Right kidney (tissue), 1 donor: Measurements from ENCODE around the gene GPR107.

Experiments used
- DNase-seq: peaks from one replicate; pipeline ENCODE4 v3.0.0-alpha.2; 2016

Gene GPR107

GRCh38 chr9:130137081-130137640, 83.5 kb downstream of the GPR107 start:
- no peak for DNase-seq

DNA sequence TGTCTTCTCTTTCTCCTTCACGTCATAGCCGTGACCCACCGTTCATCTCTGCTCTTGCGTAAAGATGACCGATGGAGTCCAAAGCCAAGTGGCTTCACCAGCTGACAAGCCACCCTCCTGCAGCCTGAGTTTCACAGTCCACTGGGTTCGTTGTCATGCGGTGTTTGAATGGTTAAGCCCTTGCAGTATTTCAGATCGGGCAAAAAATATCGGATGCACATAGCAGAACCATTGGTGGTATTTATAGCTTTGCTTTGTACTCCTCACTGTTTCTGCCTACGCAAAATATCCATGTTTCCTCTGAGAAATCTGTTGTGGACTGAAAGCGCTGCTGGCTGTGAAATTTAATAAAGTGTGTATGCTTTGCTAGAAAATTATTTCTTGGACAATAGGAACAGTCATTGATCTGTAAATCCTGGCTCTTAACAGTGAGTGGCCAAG, 84.0 kb downstream of the GPR107 start:
- DNase-seq, result no peak

DNA sequence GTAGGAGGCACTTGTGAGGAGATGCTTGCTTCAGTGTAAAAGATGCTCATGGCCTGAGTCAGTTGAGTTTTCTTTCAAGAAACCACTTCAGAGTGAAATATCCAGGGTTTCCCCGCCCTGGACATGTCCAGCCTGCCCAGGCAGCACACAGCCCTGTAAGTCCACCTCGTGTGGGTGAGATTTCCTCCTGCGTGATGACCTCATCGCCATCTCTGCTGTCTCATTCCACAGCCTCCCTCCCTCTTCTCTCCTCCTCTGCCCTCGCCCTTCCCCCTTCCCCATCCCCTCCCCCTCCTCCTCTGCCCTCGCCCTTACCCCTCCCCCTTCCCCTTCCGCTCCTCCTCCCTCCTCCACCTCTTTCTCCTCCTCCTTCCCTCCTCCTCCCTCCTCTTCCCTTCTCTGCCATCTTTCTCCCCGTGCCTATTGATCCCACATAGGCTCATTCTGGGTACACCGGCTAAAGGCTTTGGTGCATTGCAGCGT, 84.5 kb downstream of the GPR107 start:
- DNase-seq, result no peak

- no peak for DNase-seq
Observed at GRCh38 chr9:130138791-130139190, 85.1 kb downstream of the GPR107 start.

DNA sequence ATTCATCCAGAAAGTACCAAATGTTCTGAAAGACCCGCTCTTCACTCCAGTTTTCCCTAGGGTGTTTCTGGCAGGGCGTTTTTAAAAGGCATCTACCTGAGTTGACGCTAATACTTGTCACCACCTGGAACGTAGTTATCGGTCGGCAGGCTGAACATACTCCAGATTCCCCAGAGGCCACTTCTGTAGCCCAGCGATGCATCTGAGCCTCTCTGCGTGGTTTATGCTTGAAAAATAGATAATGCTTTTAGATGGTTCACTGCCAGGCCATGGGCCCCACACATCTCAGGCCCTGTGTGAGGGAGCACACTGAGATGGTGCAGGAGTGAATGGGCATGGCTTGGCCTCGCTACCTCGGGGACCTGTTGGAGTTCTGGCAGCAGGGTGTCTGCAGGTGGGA, 85.5 kb downstream of the GPR107 start:
- DNase-seq, result no peak

DNA sequence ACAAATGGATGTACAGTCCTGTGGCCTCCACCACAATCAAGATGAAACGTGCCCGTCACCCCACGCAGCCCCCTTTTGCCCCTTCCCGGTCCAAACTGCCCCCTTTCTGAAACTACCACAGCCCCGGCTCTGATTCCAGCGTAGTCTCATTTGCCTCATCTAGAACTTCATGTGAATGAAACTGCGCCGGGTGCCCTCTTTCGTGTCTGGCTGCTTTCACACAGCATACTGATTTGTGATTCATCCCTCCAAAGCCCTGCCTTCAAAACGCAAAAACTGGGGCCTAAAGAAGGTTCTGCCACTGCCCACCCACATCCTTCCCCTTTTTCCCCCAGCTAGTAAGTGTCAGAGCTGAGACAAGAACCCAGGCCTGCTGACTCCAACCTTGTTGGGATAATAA, 87.0 kb downstream of the GPR107 start:
- DNase-seq, result no peak

DNA sequence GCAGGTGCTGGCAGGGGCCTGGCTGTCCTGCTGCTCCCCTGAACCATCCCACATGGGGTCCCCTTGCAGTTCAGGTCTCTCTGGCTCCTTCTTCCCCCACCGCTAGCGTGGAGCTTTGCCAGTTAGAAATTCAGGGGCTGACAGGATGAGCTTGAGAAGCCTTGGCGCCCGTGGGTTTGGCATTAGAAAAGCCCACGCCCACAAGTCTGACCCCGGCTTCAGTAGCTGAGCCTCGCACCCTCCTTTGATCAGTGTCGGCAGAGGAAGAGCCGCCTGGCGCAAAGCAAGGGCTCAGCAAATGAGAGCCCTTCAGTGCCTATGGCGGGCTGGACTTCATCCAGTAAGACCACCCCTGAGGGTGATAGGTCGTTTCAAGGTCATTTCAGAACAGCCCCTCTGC, 88.3 kb downstream of the GPR107 start:
- DNase-seq, result no peak

DNA sequence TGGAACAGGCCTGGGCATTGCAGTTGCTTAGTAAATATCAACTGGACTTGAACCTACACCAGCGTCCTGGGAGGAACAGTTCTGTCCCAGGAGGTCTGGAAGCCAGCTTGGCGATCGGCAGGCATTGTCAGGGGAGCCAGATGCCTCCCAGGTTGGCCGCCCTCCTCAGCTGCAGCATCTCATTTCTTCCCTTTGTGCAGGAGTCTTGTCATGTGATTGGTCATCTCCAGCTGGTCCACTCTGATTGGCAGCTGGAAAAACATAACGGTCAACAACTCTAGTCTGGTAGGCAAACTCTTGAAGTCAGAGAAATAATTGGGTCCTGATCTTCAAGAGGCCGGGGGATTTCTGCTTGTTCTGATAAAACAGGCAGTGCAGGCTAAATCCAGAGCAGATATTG, 88.9 kb downstream of the GPR107 start:
- DNase-seq, result no peak

DNA sequence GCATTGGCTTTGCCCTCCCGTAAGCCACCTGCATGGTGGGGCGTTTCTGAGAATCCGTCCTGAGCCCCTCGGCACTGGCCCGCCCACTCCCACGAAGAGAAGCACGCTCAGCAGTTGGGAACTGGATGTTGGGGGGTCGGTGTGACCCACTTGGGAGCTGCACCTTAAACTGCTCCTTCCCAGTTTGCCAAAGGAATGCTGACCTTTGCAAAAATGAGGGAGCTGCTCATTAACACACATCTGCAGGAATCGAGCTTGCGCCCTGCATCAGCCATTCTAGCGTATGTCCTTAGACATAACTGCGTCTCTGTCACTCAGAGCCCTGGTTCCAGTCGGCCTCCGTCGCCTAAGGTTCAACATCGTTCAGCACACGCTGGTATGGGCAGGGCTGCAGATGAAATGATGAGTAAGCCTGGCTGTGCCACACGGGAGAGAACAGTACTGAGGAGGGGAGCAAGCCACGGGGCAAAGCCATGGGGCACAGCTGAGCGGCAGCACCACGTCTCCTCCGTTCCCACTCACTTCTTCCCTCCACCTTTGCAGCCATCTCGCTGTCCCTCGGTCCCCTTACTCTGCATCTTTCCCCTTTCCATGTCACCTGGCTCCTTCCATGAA, 89.7 kb downstream of the GPR107 start:
- no peak for DNase-seq

DNA sequence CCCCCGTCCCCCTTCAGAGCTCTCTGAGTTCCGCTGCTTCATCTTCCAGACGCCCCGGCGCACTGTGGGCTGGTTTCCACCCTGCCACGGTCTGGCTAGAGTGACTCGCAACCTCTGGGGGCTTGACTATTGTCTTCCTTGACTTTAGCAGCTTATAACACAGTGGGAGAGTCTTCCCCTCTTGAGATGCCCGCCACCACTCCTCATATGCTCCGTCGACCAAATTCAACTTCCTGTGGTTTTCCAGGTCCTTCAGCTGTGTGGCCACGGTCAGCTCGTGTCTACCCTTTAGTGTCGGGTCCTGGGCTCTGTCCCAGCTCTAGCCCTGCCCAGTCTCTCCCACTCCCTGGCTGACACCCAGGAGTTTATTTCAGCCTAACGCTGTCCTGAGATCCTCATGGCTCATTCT, 90.3 kb downstream of the GPR107 start:
- no peak for DNase-seq

DNA sequence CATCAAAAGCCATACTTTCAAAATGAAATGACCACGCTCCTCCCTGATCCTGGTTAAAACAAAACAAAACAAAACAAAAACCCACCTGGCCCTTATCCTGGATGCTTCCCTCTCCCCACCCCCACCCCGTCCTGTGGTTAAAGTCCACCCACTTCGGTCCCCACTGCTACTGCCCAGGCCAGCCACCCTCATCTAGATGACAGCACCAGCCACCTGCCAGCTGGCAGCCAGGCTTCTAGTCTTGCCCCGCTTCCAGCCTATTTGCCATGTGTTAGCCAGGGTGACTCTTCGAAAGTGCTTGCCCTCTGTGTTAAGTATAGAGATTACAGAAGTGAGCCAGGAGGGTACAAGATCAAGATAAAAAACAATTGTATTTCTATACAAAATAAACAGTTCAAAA, 91.0 kb downstream of the GPR107 start:
- DNase-seq, result no peak

DNA sequence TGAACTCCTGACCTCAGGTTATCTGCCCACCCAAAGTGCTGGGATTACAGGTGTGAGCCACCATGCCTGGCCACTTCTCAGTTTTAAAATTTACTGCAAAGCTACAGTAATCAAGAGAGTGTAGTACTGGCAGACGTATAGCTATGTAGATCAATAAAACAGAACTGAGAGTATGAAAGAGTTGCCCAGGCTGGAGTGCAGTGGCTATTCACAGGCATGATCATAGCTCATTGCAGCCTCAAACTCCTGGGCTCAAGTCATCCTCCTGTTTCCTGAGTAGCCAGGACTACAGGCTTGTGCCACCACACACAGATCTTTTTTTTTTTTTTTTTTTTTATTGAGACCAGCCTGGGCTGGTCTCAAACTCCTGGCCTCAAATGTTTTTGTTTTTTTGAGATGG, 92.0 kb downstream of the GPR107 start:
- no peak for DNase-seq

GRCh38 chr9:130147198-130147597, 93.5 kb downstream of the GPR107 start:
- DNase-seq, result no peak

DNA sequence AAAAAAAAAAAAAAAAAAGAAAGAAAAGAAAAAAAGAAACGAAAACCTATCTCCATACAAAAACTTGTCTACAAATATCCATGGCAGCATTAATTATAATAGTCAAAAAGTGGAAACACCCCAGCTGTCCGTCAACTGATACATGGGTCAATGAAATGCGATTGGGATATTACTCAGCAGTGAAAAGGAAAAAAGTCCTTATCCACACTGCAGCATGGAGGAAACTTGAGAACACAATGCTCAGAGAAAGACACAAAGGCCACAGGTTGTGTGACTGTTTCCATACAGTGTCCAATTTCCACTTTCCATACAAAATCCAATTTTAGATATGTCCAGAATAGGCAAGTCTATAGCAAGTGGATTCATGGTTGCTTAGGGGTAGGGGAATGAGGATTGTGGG, 94.2 kb downstream of the GPR107 start:
- no peak for DNase-seq

DNA sequence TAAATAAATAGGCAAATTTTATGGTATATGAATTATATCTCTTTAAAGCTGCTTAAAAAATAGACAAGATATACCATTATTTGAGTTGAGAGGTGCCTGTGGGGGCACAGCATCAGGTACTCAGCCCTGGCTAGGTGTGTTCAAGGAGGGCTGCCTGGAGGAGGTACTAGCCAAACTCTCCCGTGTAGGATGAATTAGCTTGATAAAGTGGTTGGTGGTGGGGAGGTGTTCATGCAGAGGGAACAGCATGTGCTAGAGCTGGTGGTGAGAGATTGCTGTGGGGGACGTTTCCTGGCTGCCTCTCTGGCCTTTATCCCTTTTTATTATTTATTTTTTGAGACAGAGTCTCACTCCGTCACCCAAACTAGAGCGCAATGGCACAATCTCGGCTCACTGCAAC, 95.3 kb downstream of the GPR107 start:
- no peak for DNase-seq

DNA sequence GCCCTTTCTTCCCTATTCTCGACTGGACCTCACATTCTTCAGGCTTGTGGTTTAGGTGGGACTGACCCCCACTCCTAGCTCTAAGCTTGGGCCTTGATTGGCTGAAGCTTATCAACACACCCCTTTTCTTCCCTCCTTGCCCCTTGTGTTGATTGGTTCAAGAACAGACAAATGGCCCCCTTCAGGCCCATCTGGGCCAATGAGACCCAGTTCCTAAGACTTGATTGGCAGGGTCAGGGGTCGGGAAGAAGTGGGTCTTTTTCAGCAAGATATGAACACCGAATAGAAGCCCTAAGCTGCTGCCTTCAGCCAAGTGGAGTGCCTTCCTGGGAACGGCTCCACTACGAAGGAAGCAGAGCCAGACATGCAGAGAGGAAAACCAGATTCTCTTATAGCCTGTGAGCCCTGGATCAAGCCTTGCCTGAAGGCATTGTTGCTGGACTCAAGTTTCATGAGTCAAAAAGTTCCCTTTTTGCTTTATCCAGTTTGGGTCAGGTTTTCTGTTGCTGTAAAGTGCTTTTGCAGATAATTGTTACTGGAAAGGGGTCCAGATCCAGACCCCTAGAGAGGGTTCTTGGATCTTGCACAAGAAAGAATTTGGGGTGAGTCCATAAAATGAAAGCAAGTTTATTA, 96.1 kb downstream of the GPR107 start:
- no peak for DNase-seq

DNA sequence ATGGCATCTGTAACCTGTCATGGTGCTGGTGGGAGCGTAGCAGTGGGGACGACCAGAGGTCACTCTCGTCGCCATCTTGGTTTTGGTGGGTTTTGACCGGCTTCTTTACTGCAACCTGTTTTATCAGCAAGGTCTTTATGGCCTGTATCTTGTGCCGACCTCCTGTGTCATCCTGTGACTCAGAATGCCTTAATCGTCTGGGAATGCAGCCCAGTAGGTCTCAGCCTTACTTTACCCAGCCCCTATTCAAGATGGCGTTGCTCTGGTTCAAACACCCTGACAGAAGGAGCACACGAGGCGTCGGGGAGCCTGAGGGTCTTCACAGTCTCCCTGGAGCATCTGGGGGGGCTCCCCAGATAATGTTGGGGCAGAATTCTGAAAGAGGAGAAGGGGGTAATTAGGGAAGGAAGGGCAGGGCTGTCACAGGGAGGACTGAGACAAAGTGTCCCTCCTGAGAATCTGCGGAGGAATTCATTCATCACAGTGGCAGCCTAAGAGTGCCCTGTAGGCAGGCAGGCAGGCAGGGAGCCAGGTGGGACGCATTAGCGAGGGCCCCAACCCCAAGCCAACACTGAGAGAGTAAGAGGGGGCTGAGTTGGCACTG, 97.2 kb downstream of the GPR107 start:
- DNase-seq, result no peak

GRCh38 chr9:130154816-130155215, 101.1 kb downstream of the GPR107 start:
- DNase-seq, result no peak

DNA sequence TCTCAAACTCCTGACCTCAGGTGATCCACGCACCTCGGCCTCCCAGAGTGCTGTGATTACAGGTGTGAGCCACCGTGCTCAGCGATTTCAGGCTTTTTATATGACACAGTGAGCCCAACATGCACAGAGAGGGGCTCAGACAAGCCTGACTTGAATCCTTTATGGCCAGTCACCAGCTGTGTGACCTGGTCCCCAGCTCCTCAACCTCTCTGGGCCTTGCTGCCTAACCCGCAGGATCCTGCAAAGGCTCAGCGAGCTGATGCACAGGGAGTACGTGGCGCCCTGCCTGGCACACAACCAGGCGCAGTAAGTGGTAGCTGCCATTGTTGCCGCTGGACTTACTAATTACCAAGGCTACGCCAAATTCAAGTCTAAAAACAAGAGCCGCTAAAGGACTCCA, 101.9 kb downstream of the GPR107 start:
- DNase-seq, result no peak

- no peak for DNase-seq
Observed at GRCh38 chr9:130156672-130157071, 103.0 kb downstream of the GPR107 start.

DNA sequence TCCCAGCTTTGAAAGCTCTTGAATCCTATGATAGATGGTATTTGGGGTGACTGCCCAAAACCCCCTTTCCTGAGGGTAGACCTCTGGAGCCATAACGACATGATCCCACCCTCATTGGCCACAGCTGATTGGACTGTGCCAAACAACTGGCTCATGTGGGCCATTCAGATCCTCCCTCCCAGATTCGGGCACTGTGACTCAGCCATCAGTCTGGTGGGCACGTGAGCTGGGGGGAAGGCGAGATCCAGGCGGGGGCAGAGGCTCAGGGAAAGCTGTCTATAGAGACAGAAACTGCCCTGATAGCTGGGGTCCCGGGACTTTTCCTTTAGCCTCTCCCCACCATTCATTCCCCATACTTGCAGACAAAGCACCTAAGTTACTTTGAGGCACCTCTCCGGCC, 103.4 kb downstream of the GPR107 start:
- no peak for DNase-seq

GRCh38 chr9:130158001-130158400, 104.3 kb downstream of the GPR107 start:
- no peak for DNase-seq

DNA sequence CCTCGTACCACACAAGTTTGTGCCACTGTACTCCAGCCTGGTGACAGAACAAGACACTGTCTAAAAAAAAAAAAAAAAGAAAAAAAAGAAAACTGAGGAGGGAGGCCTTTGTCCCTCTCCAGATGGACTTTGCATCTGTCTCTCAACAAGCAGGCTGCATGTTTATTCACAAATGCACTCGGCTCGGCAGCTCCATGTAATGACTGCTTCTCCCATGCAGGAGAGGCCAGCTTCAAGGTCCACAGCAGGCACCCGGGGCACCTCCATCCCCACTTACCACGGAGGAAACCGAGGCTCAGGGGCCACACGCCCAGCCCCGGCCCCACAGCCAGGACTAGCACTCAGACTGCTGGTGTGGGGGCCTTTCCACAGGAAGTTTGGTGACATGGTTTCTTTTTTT, 105.4 kb downstream of the GPR107 start:
- no peak for DNase-seq
